HepG2 (cell line): Measurements from ENCODE around the gene CCND1. TPM values are rescaled to one million over a fixed set of nuclear protein-coding genes. Genes with fewer than 3 reads are reported as not detected.

ENCODE experiments used
- AFF4 ChIP-seq: sonication (generic); formaldehyde crosslinking; IDR thresholded peaks from 2 replicates; pipeline ENCODE4 v1.4.0; 2020; ENCODE audit warnings: missing genetic modification reagents
- EEA1 ChIP-seq: sonication (generic); formaldehyde crosslinking; IDR thresholded peaks from 2 replicates; pipeline ENCODE4 v1.5.1; 2020; ENCODE audit warnings: mild to moderate bottlenecking, missing genetic modification reagents, borderline replicate concordance
- ESRRA ChIP-seq: sonication (generic); formaldehyde crosslinking; IDR thresholded peaks from 2 replicates; pipeline ENCODE4 v1.5.1; 2020; ENCODE audit warnings: mild to moderate bottlenecking, low read depth, missing genetic modification reagents
- HMG20B ChIP-seq: conservative IDR thresholded peaks from 2 replicates; pipeline ENCODE4 v1.6.1; 2016; ENCODE audit warnings: missing genetic modification reagents, missing compliant biosample characterization
- HOXA3 ChIP-seq: sonication (generic); formaldehyde crosslinking; IDR thresholded peaks from 2 replicates; pipeline ENCODE4 v1.5.0; 2020; ENCODE audit warnings: missing genetic modification reagents
- HOXA9 ChIP-seq: sonication (generic); formaldehyde crosslinking; IDR thresholded peaks from 2 replicates; pipeline ENCODE4 v1.8.1; 2022; ENCODE audit warnings: missing genetic modification reagents, mild to moderate bottlenecking, moderate library complexity, borderline replicate concordance
- NFKBIZ ChIP-seq: IDR thresholded peaks from 2 replicates; pipeline ENCODE4 v1.6.1; 2018; ENCODE audit warnings: missing genetic modification reagents, missing compliant biosample characterization
- POGZ ChIP-seq: sonication (generic); formaldehyde crosslinking; IDR thresholded peaks from 2 replicates; pipeline ENCODE4 v1.4.0; 2020; ENCODE audit warnings: mild to moderate bottlenecking, missing genetic modification reagents
- SMARCE1 ChIP-seq: fragments of 450-650 bp; IDR thresholded peaks from 2 replicates; pipeline ENCODE4 v1.6.1; 2017; ENCODE audit warnings: borderline replicate concordance
- SRSF4 ChIP-seq: fragments of 200-400 bp; formaldehyde crosslinking; IDR thresholded peaks from one replicate; pipeline ENCODE4 v1.6.1; 2018; ENCODE audit warnings: mild to moderate bottlenecking, low read depth, low read length, moderate library complexity; ENCODE audit not compliant: poor library complexity, severe bottlenecking
- TRIM22 ChIP-seq: fragments of 450-650 bp; IDR thresholded peaks from 2 replicates; pipeline ENCODE4 v1.6.1; 2017
- ZBTB21 ChIP-seq: sonication (generic); formaldehyde crosslinking; IDR thresholded peaks from 2 replicates; pipeline ENCODE4 v1.4.0; 2020; ENCODE audit warnings: missing genetic modification reagents
- ZBTB33 ChIP-seq: sonication (generic); formaldehyde crosslinking; IDR thresholded peaks from 2 replicates; pipeline ENCODE4 v1.4.0; 2020; ENCODE audit warnings: missing genetic modification reagents
- ZBTB4 ChIP-seq: sonication (generic); formaldehyde crosslinking; IDR thresholded peaks from 2 replicates; pipeline ENCODE4 v1.4.0; 2020; ENCODE audit warnings: missing genetic modification reagents, mild to moderate bottlenecking, borderline replicate concordance
- ZFP1 ChIP-seq: IDR thresholded peaks from 2 replicates; pipeline ENCODE4 v1.6.1; 2016
- ZNF143 ChIP-seq: sonication (generic); formaldehyde crosslinking; IDR thresholded peaks from 2 replicates; pipeline ENCODE4 v1.4.0; 2020; ENCODE audit warnings: missing genetic modification reagents
- ZNF326 ChIP-seq: sonication (generic); formaldehyde crosslinking; IDR thresholded peaks from 2 replicates; pipeline ENCODE4 v1.4.0; 2020; ENCODE audit warnings: missing genetic modification reagents, borderline replicate concordance
- ZNF33A ChIP-seq: sonication (generic); formaldehyde crosslinking; IDR thresholded peaks from 2 replicates; pipeline ENCODE4 v1.5.1; 2020; ENCODE audit warnings: missing genetic modification reagents, mild to moderate bottlenecking, moderate library complexity, borderline replicate concordance
- ZNF431 ChIP-seq: sonication (generic); formaldehyde crosslinking; IDR thresholded peaks from 2 replicates; pipeline ENCODE4 v1.9.0; 2022; ENCODE audit warnings: missing genetic modification reagents, low read depth, mild to moderate bottlenecking, borderline replicate concordance
- ZNF850 ChIP-seq: sonication (generic); formaldehyde crosslinking; conservative IDR thresholded peaks from 2 replicates; pipeline ENCODE4 v1.9.0; 2021; ENCODE audit warnings: mild to moderate bottlenecking, missing genetic modification reagents
- polyA plus RNA-seq, 8 experiments: library from polyadenylated mRNA; depleted of rRNA in 3 of 8; stranded (reverse) in 7 of 8; unstranded in 1 of 8; fragments of >200 nt; fragmentation: Illumina TruSeq in 4 of 8; extraction: Trizol in 4 of 8; gene quantifications; 2 replicates each; pipeline versions ENCODE4 v1.2.1 to v1.2.3, GENCODE V29; 2011 to 2016; ENCODE audit warnings: low read depth in 4 of 8, missing spikeins in 1 of 8, mixed read lengths in 1 of 8; ENCODE audit not compliant: insufficient read depth in 1 of 8
- total RNA-seq, 5 experiments: library from RNA; depleted of rRNA; stranded (reverse); fragments of >200 nt; fragmentation: Illumina TruSeq; extraction: Trizol; gene quantifications; 2 replicates each; pipeline ENCODE4 v1.2.3, GENCODE V29; 2016; ENCODE audit warnings: low read depth in 1 of 5

Gene CCND1
- total and polyA plus RNA-seq, 2 of the 13 experiments (the other 11 are each of a cell fraction or from before 2014, with no cell fraction given) = 107 to 136 TPM

- TF ChIP-seq SRSF4 (no peak), ESRRA (no peak), NFKBIZ (no peak), HOXA3 (CRISPR knock-in tag) (peak; percentile 64), ZBTB33 (CRISPR knock-in tag) (no peak), ZNF326 (no peak), HOXA9 (no peak), ZFP1 (CRISPR knock-in tag) (no peak), ZNF850 (CRISPR knock-in tag) (no peak), SMARCE1 (no peak), POGZ (CRISPR knock-in tag) (no peak), EEA1 (CRISPR knock-in tag) (no peak), ZNF431 (CRISPR knock-in tag) (no peak), AFF4 (no peak), HMG20B (CRISPR knock-in tag) (no peak), TRIM22 (no peak), ZNF143 (CRISPR knock-in tag) (no peak), ZBTB4 (CRISPR knock-in tag) (no peak), ZNF33A (no peak), ZBTB21 (no peak)
These were observed 1.8 kb upstream of the CCND1 start (continued) for GRCh38 chr11:69638941-69639681.
